GM23248 (cell line): ENCODE results near the gene NFX1.

Experiments
- EZH2 ChIP-seq: fragments of 200-600 bp; sonication (generic); IDR thresholded peaks from 2 replicates; pipeline ENCODE4 v1.6.1; 2018; ENCODE audit warnings: antibody characterized with exemption, mild to moderate bottlenecking; ENCODE audit not compliant: insufficient read depth, poor library complexity, severe bottlenecking
- EZH2phosphoT487 ChIP-seq: fragments of 200-600 bp; sonication (generic); IDR thresholded peaks from 2 replicates; pipeline ENCODE4 v1.6.1; 2018; ENCODE audit warnings: antibody characterized with exemption, moderate library complexity, mild to moderate bottlenecking, low read depth; ENCODE audit not compliant: insufficient read depth

- TF ChIP-seq EZH2 (no peak), EZH2phosphoT487 (no peak)
Measured at GRCh38 chr9:33418090-33418489, 127.8 kb downstream of the NFX1 start.
